ENCODE measurements around the gene SAT2. TPM values are rescaled to one million over a fixed set of nuclear protein-coding genes. Genes with fewer than 3 reads are reported as not detected.

Gene SAT2
- total RNA-seq, 3 donors from 2014 or later (not counting 1 experiment from before 2014, with no cell fraction given): 63.0 to 71.6 (median 70.1) TPM

DNA sequence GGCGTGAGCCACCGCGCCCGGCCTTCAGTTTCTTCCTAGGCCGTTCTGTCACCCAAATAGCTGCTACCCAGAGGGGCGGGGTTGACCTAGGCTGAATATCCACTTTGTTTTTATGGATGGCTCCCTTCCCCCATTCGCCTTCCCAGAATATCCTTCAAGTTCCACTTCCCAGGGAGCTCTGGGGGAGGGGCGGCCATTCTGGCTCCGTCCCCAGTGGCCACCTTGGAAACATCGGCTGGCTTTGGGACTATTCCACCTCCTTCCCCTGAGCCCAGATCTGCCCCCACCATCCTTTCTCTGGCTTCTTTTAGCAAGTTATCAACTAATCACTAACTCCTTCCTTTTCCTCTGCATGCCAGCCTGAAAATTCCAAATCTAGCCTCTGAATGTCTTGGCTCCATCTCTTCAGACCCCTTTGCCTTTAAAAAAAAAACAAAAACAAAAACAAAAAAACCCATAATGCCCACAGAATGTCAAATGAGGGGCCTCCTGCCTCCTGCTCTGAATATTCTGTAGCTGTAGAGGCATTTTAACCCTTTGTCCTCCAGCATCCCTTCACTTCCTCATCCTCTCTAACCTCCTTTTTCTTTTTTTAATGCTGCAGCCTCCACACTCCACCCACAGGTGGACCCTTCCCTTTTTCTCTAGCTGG is 29.5 kb upstream of the SAT2 start:
- H3K27me3 Mint-ChIP-seq (ENCODE audit: low read depth in 2 of 2): peaks cover 11 to 12% of the 10 kb centered on the region in 2 donors
- H3K4me3 ChIP-seq (ENCODE audit: low read length): no peak overlapping the region
- no peak for ATAC-seq
- WGBS (ENCODE audit: insufficient coverage): 84% methylated on average over 10 of the region's 10 CpGs
- intact Hi-C loops (cut with micrococcal nuclease): no loop called here
- no peaks in the 10 kb centered on the region for H3K9me3 ChIP-seq (ENCODE audit: control insufficient read depth, insufficient read depth, low read length)
- no peak overlapping the region for H3K27ac Mint-ChIP-seq
- TF ChIP-seq, protein P1, sequence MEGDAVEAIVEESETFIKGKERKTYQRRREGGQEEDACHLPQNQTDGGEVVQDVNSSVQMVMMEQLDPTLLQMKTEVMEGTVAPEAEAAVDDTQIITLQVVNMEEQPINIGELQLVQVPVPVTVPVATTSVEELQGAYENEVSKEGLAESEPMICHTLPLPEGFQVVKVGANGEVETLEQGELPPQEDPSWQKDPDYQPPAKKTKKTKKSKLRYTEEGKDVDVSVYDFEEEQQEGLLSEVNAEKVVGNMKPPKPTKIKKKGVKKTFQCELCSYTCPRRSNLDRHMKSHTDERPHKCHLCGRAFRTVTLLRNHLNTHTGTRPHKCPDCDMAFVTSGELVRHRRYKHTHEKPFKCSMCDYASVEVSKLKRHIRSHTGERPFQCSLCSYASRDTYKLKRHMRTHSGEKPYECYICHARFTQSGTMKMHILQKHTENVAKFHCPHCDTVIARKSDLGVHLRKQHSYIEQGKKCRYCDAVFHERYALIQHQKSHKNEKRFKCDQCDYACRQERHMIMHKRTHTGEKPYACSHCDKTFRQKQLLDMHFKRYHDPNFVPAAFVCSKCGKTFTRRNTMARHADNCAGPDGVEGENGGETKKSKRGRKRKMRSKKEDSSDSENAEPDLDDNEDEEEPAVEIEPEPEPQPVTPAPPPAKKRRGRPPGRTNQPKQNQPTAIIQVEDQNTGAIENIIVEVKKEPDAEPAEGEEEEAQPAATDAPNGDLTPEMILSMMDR (IDR thresholded peaks at IDR 0.05): no peak
- H3K4me1 Mint-ChIP-seq: no peaks in the 10 kb centered on the region
- H3K4me3 Mint-ChIP-seq: no peak overlapping the region
- no peaks in the 10 kb centered on the region for H3K36me3 ChIP-seq (ENCODE audit: control insufficient read depth, insufficient read depth, low read length)
- H3K27ac ChIP-seq (ENCODE audit: low read length): no peak overlapping the region
- H3K36me3 Mint-ChIP-seq: no peaks in the 10 kb centered on the region
- DNase-seq: no peak
- no peaks in the 10 kb centered on the region for H3K4me1 ChIP-seq (ENCODE audit: control insufficient read depth, insufficient read depth, low read length)
- H3K27me3 ChIP-seq (ENCODE audit: control insufficient read depth, insufficient read depth, low read length): peaks cover 6% of the 10 kb centered on the region
- H3K9me3 Mint-ChIP-seq: no peaks in the 10 kb centered on the region

DNA sequence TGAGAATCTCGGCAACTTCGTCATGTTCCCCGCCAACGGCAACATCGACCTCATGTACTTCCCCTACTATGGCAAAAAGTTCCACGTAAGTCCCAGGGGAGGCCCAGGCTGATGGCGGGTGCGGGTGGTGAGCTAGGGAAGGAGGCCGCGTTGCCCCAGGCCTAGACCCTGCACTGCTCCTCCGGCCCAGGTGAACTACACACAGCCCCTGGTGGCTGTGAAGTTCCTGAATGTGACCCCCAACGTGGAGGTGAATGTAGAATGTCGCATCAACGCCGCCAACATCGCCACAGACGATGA is 27.9 kb upstream of the SAT2 start:
- no peak for ATAC-seq
- Mint-ChIP-seq H3K27ac (no peak overlapping the region), H3K4me3 (no peak overlapping the region), H3K27me3 (ENCODE audit: low read depth in 2 of 2) (peaks cover 19 to 20% of the 10 kb centered on the region in 2 donors), H3K9me3 (no peaks in the 10 kb centered on the region), H3K36me3 (no peaks in the 10 kb centered on the region), H3K4me1 (peaks cover 8 to 9% of the 10 kb centered on the region in 2 donors)
- intact Hi-C loops (cut with micrococcal nuclease): no loop called here
- TF ChIP-seq, protein P1 (IDR thresholded peaks at IDR 0.05): no peak
- DNase-seq: no peak
- Histone ChIP-seq H3K27me3 (ENCODE audit: control insufficient read depth, insufficient read depth, low read length) (peaks cover 13% of the 10 kb centered on the region), H3K36me3 (ENCODE audit: control insufficient read depth, insufficient read depth, low read length) (no peaks in the 10 kb centered on the region), H3K9me3 (ENCODE audit: control insufficient read depth, insufficient read depth, low read length) (no peaks in the 10 kb centered on the region), H3K27ac (ENCODE audit: low read length) (no peak overlapping the region), H3K4me1 (ENCODE audit: control insufficient read depth, insufficient read depth, low read length) (peaks cover 12% of the 10 kb centered on the region), H3K4me3 (ENCODE audit: low read length) (no peak overlapping the region)
- WGBS (ENCODE audit: insufficient coverage): 89% methylated on average over 17 of the region's 17 CpGs

DNA sequence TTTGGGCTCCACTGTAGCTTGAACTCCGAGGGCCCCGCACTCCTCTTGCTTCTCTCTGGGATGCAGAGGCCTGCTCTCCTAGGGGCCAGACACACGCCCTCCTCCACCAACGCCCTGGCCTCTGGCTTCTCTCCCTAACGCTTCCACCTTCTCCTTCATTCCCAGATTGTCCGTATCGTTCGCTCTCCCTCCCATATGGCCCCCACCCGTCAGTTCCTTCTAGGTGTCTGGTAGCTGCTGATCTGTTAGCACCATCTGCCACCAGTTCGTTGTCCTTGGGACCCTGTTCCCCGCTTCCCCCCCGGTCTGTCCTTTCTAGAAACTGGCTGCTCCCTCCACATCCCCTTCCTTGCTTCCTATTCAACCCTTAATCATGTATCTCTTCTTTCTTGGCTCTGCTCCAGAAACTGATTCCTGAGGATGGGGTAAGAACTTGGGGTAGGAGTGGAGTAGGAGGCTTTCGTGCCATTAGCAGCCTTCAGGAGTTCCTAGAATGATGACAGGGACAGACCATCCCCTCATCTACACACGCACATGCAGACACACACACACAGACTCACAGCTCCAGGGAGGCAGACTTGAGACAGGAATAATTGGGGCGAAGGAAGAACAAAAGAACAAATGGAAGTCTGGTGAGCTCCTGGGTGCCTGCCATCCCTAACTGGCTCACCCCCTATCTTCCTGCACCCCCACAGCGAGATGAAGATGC is 27.4 kb upstream of the SAT2 start:
- TF ChIP-seq, protein P1 (IDR thresholded peaks at IDR 0.05): no peak
- Mint-ChIP-seq H3K27me3 (ENCODE audit: low read depth in 2 of 2) (peaks cover 25% of the 10 kb centered on the region in 2 donors), H3K36me3 (no peaks in the 10 kb centered on the region), H3K27ac (no peak overlapping the region), H3K9me3 (no peaks in the 10 kb centered on the region), H3K4me3 (no peak overlapping the region), H3K4me1 (peaks cover 13 to 14% of the 10 kb centered on the region in 2 donors)
- intact Hi-C loops (cut with micrococcal nuclease): no loop called here
- no peak for DNase-seq
- Histone ChIP-seq H3K4me1 (ENCODE audit: control insufficient read depth, insufficient read depth, low read length) (peaks cover 17% of the 10 kb centered on the region), H3K36me3 (ENCODE audit: control insufficient read depth, insufficient read depth, low read length) (no peaks in the 10 kb centered on the region), H3K27ac (ENCODE audit: low read length) (no peak overlapping the region), H3K4me3 (ENCODE audit: low read length) (no peak overlapping the region), H3K9me3 (ENCODE audit: control insufficient read depth, insufficient read depth, low read length) (no peaks in the 10 kb centered on the region), H3K27me3 (ENCODE audit: control insufficient read depth, insufficient read depth, low read length) (peaks cover 18% of the 10 kb centered on the region)
- ATAC-seq: no peak
- WGBS (ENCODE audit: insufficient coverage): 91% methylated on average over 15 of the region's 16 CpGs

Data from natural killer cell (primary cell).